Neural cell (in vitro differentiated cells): ENCODE results near the gene TBC1D9. TPM values are rescaled to one million over a fixed set of nuclear protein-coding genes. Genes with fewer than 3 reads are reported as not detected.

Experiments used
- H2AFZ ChIP-seq: fragments of 200-600, 300-800 bp; sonication (generic), shearing (Covaris generic); 2 replicates; pipeline ENCODE4 v1.6.0; 2014; ENCODE audit warnings: low read depth, mild to moderate bottlenecking, antibody characterized with exemption, low read length, moderate library complexity
- H3F3A ChIP-seq: fragments of 200-600 bp; shearing (Covaris generic); 2 replicates; pipeline ENCODE4 v1.6.1; 2016; ENCODE audit warnings: mild to moderate bottlenecking, moderate library complexity, mixed read lengths, antibody characterized with exemption, low read length; ENCODE audit not compliant: insufficient read depth, poor library complexity, severe bottlenecking
- H3K27ac ChIP-seq: fragments of 200-600, 300-800 bp; sonication (generic), shearing (Covaris generic); 2 replicates; pipeline ENCODE4 v1.5.1; 2014; ENCODE audit warnings: mild to moderate bottlenecking, low read length, moderate library complexity
- H3K27me3 ChIP-seq: fragments of 300-800, 200-600 bp; sonication (generic), shearing (Covaris generic); 2 replicates; pipeline ENCODE4 v1.6.0; 2014; ENCODE audit warnings: mild to moderate bottlenecking, low read depth, low read length, moderate library complexity; ENCODE audit not compliant: insufficient read depth
- H3K36me3 ChIP-seq: fragments of 300-800, 200-600 bp; sonication (generic), shearing (Covaris generic); 2 replicates; pipeline ENCODE4 v1.5.1; 2014; ENCODE audit warnings: mild to moderate bottlenecking, antibody characterized with exemption, low read length, moderate library complexity; ENCODE audit not compliant: insufficient read depth
- H3K4me2 ChIP-seq: fragments of 300-800, 200-600 bp; sonication (generic), shearing (Covaris generic); 2 replicates; pipeline ENCODE4 v1.6.0; 2014; ENCODE audit warnings: mild to moderate bottlenecking, low read length
- H3K4me3 ChIP-seq: fragments of 300-800, 200-600 bp; sonication (generic), shearing (Covaris generic); 2 replicates; pipeline ENCODE4 v1.5.1; 2014; ENCODE audit warnings: mild to moderate bottlenecking, low read length, moderate library complexity
- H3K79me2 ChIP-seq: fragments of 200-600 bp; shearing (Covaris generic); replicated peaks from 2 replicates; pipeline ENCODE4 v1.6.0; 2014; ENCODE audit warnings: mild to moderate bottlenecking, low read length, moderate library complexity; ENCODE audit not compliant: insufficient read depth
- H3K9ac ChIP-seq: fragments of 300-800, 200-600 bp; sonication (generic), shearing (Covaris generic); 2 replicates; pipeline ENCODE4 v1.6.1; 2016; ENCODE audit warnings: mild to moderate bottlenecking, low read length, mixed read lengths
- H3K9me2 ChIP-seq: fragments of 200-600 bp; shearing (Covaris generic); 2 replicates; pipeline ENCODE4 v1.6.1; 2016; ENCODE audit warnings: mild to moderate bottlenecking, low read length, mixed read lengths; ENCODE audit not compliant: insufficient read depth
- H3K9me3 ChIP-seq: fragments of 200-600, 300-800 bp; sonication (generic), shearing (Covaris generic); 2 replicates; pipeline ENCODE4 v1.6.1; 2016; ENCODE audit warnings: mild to moderate bottlenecking, mixed run types, low read length, moderate library complexity, mixed read lengths
- H4K20me1 ChIP-seq: fragments of 200-600 bp; shearing (Covaris generic); 2 replicates; pipeline ENCODE4 v1.6.1; 2016; ENCODE audit warnings: mild to moderate bottlenecking, mixed run types; ENCODE audit not compliant: insufficient read depth
- EP300 ChIP-seq: fragments of 450-650 bp; conservative IDR thresholded peaks from 2 replicates; pipeline ENCODE4 v1.6.1; 2014; ENCODE audit warnings: antibody characterized with exemption, mild to moderate bottlenecking, moderate library complexity; ENCODE audit not compliant: poor library complexity, severe bottlenecking
- EZH2 ChIP-seq: fragments of 200-600, 300-800 bp; shearing (Covaris generic), sonication (generic); IDR thresholded peaks from 2 replicates; pipeline ENCODE4 v1.6.1; 2014; ENCODE audit warnings: antibody characterized with exemption, low read length, borderline replicate concordance, mild to moderate bottlenecking; ENCODE audit not compliant: insufficient read depth, poor library complexity, severe bottlenecking
- MXI1 ChIP-seq: fragments of 450-650 bp; conservative IDR thresholded peaks from 2 replicates; pipeline ENCODE4 v1.6.1; 2014; ENCODE audit warnings: antibody characterized with exemption, mild to moderate bottlenecking; ENCODE audit not compliant: poor library complexity, severe bottlenecking
- POLR2AphosphoS5 ChIP-seq: IDR thresholded peaks from 2 replicates; pipeline ENCODE4 v1.6.1; 2012
- RAD21 ChIP-seq: fragments of 450-650 bp; conservative IDR thresholded peaks from 2 replicates; pipeline ENCODE4 v1.6.1; 2014; ENCODE audit warnings: antibody characterized with exemption, mild to moderate bottlenecking, moderate library complexity
- SMC3 ChIP-seq: fragments of 450-650 bp; conservative IDR thresholded peaks from 2 replicates; pipeline ENCODE4 v1.6.1; 2014; ENCODE audit warnings: antibody characterized with exemption, mild to moderate bottlenecking, moderate library complexity; ENCODE audit not compliant: poor library complexity
- TAF1 ChIP-seq: IDR thresholded peaks from 2 replicates; pipeline ENCODE4 v1.6.1; 2012; ENCODE audit warnings: low read depth
- polyA plus RNA-seq: library from polyadenylated mRNA; depleted of rRNA; stranded (reverse); fragments of >200 nt; gene quantifications from 2 replicates; pipeline ENCODE4 v1.2.3, GENCODE V29; 2014
- TF ChIP-seq, protein P1 (sequence below): IDR thresholded peaks from 2 replicates; pipeline ENCODE4 v1.6.1; 2012; ENCODE audit warnings: borderline replicate concordance
- TF ChIP-seq, protein P2 (sequence below): fragments of 450-650 bp; IDR thresholded peaks from 2 replicates; pipeline ENCODE4 v1.5.1; 2014; ENCODE audit warnings: antibody characterized with exemption, mild to moderate bottlenecking, moderate library complexity; ENCODE audit not compliant: poor library complexity, severe bottlenecking

Gene TBC1D9
- polyA plus RNA-seq, 1 donor from 2014 or later = 42.8 TPM

DNA sequence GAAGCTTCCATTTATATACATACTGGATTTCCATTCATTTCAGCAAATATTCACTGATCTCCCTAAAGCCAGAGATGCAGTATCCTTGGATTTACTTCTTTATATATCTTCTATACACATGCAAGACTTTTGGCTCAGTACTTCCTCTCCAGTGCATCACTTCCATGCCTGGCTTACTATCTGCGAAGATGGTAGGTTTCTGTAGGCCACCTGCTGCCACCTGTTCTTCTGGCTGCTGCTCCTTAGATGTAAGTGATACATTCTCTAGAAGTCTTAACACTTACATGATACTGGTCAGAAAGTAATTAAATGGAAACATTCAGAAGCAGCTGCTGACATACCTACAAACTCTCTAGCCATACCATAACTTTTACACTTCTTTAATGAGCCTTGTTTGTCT lies 48.9 kb downstream of the TBC1D9 start:
- TF ChIP-seq MXI1 = no peak
- no peak for TF ChIP-seq POLR2AphosphoS5
- TF ChIP-seq, protein P1, sequence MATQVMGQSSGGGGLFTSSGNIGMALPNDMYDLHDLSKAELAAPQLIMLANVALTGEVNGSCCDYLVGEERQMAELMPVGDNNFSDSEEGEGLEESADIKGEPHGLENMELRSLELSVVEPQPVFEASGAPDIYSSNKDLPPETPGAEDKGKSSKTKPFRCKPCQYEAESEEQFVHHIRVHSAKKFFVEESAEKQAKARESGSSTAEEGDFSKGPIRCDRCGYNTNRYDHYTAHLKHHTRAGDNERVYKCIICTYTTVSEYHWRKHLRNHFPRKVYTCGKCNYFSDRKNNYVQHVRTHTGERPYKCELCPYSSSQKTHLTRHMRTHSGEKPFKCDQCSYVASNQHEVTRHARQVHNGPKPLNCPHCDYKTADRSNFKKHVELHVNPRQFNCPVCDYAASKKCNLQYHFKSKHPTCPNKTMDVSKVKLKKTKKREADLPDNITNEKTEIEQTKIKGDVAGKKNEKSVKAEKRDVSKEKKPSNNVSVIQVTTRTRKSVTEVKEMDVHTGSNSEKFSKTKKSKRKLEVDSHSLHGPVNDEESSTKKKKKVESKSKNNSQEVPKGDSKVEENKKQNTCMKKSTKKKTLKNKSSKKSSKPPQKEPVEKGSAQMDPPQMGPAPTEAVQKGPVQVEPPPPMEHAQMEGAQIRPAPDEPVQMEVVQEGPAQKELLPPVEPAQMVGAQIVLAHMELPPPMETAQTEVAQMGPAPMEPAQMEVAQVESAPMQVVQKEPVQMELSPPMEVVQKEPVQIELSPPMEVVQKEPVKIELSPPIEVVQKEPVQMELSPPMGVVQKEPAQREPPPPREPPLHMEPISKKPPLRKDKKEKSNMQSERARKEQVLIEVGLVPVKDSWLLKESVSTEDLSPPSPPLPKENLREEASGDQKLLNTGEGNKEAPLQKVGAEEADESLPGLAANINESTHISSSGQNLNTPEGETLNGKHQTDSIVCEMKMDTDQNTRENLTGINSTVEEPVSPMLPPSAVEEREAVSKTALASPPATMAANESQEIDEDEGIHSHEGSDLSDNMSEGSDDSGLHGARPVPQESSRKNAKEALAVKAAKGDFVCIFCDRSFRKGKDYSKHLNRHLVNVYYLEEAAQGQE = no peak
- no peak for TF ChIP-seq SMC3
- no peak for TF ChIP-seq EP300
- TF ChIP-seq EZH2 = no peak
- TF ChIP-seq TAF1 = no peak
- no peak for TF ChIP-seq RAD21
- TF ChIP-seq, protein P2, sequence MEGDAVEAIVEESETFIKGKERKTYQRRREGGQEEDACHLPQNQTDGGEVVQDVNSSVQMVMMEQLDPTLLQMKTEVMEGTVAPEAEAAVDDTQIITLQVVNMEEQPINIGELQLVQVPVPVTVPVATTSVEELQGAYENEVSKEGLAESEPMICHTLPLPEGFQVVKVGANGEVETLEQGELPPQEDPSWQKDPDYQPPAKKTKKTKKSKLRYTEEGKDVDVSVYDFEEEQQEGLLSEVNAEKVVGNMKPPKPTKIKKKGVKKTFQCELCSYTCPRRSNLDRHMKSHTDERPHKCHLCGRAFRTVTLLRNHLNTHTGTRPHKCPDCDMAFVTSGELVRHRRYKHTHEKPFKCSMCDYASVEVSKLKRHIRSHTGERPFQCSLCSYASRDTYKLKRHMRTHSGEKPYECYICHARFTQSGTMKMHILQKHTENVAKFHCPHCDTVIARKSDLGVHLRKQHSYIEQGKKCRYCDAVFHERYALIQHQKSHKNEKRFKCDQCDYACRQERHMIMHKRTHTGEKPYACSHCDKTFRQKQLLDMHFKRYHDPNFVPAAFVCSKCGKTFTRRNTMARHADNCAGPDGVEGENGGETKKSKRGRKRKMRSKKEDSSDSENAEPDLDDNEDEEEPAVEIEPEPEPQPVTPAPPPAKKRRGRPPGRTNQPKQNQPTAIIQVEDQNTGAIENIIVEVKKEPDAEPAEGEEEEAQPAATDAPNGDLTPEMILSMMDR = no peak
- H2AFZ ChIP-seq = no peak overlapping the region
- H3K27me3 ChIP-seq = no peaks in the 10 kb centered on the region
- no peak overlapping the region for H3K9ac ChIP-seq
- no peaks in the 10 kb centered on the region for H3K36me3 ChIP-seq
- H3K9me2 ChIP-seq = no peaks in the 10 kb centered on the region
- H3K27ac ChIP-seq = no peak overlapping the region
- H3F3A ChIP-seq = no peaks in the 10 kb centered on the region
- H3K79me2 ChIP-seq = peaks cover 70% of the 10 kb centered on the region
- no peak overlapping the region for H3K4me3 ChIP-seq
- no peak overlapping the region for H3K4me2 ChIP-seq
- no peaks in the 10 kb centered on the region for H4K20me1 ChIP-seq
- no peaks in the 10 kb centered on the region for H3K9me3 ChIP-seq

DNA sequence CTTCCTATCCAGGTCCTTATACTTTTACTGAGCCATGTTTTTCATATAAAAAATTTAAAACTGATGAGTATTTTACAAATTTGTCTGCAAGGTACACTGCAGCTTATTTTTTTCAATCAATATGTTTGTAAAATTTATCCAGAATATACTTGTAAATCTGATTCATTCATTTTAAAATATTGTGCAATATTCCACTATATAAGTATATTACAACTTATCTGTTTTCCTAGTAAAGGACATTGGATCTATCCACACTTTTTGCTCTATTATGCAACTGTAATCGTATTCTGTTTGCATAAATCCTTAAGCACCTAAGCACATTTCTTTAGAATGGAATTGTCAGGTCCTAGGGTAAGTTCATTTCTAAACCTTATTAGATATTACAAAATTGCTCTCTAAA lies 49.5 kb downstream of the TBC1D9 start:
- Histone ChIP-seq H3F3A (no peaks in the 10 kb centered on the region), H2AFZ (no peak overlapping the region), H3K79me2 (peaks cover 67% of the 10 kb centered on the region), H3K9me2 (no peaks in the 10 kb centered on the region), H3K9ac (no peak overlapping the region), H3K27ac (no peak overlapping the region), H3K9me3 (no peaks in the 10 kb centered on the region), H3K27me3 (no peaks in the 10 kb centered on the region), H3K36me3 (no peaks in the 10 kb centered on the region), H4K20me1 (no peaks in the 10 kb centered on the region), H3K4me3 (no peak overlapping the region), H3K4me2 (no peak overlapping the region)
- no peak for TF ChIP-seq EP300
- no peak for TF ChIP-seq SMC3
- TF ChIP-seq, protein P1 = no peak
- TF ChIP-seq RAD21 = no peak
- TF ChIP-seq TAF1 = no peak
- TF ChIP-seq POLR2AphosphoS5 = no peak
